ENCODE results near the gene IGF2BP3.

The IGF2BP3 gene

DNA sequence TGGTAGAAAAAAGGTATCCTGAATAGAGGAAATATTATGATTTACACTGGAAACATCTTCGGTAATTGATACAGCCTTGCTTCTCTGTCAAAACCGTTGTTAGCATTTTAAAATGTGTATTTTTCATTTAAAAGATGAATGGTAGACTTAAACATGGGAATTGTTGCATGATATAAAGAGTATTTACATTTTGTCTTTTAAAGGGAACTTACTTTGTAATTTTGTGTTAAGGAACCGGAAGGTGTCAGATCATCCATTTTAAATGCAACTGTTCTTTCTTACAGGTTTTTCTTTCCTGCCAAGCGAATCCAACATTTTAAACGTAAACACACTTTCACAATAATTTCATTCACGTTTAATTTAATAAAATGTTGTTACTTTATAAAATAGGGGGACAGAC, 1.8 kb upstream of the IGF2BP3 start:
- DNase-seq (ENCODE audit: low read depth in 2 of 2) = no peak

DNA sequence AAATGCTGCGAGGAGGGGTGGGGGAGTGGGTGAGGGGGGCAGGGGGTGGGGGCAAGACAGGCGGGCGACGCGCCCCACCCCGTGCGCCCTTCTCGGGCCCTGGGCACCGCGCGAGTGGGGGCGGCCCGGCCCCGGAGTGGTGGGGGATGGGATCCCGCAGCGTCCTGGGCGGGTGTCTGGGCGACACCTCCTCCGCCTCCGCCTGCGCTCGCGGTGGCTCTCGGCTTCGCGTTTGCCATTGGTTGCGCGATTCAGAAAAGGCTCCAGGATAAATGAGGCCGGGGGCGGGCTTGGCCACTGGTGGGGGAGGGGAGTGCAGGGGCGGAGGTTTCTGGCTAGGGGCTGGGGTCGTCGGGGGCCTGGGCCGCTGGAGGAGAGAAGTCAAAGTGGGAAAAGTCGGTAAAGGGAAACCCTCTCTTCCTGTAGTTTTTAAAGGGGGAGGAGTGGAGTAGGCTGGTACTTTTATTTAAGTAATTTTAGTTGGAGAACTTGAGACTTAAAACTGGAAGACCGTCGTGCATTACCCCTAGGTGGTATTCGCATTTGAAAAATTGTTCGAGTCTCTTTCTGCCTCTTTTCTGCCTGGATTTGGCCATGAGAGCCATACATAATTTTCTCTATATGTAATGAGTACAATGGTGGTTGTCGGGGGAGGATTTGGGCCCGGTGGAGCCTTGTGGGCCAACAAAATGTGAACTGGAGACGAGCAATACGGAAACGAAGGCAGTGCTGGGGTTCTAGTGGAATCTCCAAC, 992 bp upstream of the IGF2BP3 start:
- no peak for DNase-seq (ENCODE audit: low read depth in 2 of 2)

DNA sequence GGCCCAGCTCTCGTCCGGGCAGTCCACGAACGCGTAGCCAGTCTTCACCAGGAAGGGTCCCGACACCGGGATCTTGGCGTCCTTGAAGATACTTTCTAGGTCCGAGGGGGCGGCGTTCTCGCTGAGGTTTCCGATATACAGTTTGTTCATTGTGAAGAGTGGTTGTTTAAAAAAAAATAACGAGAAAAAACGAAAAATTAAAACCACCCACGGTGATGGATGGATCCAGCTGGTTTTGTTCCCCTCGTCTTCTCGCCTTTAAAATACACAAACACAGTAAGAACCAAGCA, 385 bp downstream of the IGF2BP3 start:
- DNase-seq (ENCODE audit: low read depth in 2 of 2) = no peak

DNA sequence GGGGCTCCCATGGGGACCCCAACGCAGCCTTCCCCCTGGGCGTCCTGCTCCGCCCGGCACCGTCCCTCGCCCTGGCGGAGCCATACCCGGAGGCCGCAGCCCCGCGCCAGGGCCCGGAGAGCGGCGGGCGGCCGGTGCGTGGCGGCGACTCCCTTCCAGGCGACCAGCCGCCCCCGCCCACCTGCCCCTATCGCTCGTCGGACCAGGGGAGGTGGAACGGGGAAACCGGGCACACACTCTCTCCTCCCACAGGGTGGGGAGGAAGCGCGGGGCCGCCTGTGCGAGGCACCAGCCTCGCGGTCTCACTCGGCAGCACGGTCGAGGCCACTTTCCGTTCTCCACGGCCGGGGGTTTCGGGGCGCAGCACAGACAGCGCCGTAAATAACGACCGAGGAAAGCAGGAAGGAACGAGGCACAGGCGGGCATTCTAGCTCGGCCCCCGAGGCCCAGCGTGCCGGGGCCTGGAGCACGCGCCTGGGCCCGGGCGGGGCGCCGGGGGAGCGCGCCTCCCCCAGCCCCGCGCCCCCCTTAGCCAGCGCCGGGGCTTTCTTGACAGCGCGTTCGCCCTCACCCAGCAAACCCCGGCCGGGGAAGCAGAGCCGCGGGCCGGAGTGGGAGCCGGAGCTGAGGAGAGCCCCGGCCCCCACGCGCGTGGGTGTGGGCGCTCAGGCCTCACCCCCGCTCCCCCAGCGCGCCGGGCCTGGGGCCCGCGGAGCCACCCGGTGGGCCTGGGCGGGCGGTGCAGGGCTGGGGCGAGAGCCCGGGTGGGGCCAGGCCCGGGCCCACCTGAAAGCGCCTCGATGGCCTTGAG, 936 bp downstream of the IGF2BP3 start:
- no peak for DNase-seq (ENCODE audit: low read depth in 2 of 2)

DNA sequence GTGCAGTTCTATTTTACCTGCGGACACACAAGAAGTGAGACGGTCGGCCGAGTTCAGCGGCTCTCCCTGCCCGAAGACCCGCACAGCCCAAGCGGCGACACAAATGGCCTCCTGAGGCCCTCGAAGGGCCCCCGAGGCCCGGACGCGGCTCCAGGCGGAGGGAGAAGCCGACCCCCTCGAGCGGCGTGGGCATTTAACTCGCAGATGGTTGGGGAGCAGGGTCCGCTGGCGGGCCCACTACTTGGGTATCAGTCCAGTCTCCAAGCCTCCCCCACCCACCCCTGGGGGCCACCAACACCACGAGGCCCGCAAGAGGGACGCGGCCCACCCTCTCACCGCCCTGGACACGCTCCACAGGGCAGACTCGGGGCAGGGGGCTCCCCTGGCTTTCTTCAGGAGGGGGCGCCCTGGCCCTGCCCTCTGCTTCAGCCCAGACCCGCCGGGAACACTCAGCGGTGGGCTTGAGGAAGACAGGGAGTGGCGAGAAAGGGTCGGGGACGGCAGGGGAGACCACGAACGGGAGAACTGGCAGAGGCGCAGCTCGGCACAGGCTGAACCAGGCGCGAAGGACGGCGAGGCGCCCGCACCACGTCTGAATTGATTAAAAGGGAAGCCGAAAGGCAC, 1.7 kb downstream of the IGF2BP3 start:
- no peak for DNase-seq (ENCODE audit: low read depth in 2 of 2)

DNA sequence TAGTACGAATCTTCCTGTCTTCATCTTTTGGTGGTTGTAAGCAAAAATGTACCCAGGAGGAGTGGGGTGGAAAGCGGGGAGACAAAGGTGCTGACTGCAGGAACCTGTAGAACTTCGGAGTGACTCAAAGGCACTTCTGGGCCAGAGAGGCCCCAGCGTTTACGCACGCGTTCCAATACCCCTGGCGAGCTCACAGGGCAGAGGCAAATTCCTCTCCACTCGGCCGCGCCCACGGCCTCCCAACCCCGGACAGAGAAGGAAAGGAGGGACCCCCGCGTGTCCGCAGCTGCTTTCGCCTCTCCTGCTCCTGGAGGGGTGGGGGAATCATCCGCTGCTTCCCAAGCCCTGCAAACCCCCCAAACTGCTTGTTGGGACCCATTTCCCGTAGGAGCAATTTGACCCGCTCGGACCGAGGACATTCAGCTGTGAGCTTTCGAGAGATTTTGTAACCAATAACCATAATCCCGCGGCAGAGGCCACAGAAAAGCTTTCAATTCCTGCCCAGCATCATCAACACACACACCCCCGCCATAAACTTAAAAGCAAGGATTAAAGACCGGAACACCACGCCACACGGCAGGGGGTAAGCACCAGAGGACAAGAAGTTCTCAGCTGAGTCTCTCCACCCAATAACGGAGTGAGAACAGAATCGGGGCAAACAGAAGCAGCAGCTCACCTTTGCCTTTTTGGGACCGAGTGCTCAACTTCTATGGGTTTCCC, 2.3 kb downstream of the IGF2BP3 start:
- DNase-seq (ENCODE audit: low read depth in 2 of 2) = no peak

DNA sequence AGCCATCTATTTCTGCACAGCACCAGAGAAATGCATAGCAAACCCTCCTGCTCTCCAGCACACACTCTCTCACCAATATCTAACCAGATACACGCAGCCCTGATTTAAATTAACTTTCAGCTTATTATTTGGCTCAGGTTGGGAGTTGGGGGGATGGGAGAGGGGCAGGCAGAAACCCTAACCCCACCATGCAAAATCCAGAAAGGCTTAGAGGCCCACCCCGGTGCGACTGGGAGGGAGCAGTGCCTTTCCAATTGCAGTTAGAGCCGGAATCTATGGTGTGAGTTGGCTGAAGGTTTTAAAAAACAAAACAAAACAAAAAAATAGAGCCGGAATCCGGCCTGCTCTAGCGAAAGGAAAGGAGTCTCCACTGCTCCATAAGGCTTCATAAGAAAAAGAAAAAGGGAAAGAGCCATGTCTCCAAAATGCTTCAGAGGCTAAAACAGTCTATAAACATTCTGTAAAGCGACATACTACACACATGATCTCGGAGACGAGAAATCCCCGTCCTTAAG, 2.9 kb downstream of the IGF2BP3 start:
- DNase-seq (ENCODE audit: low read depth in 2 of 2) = no peak

DNA sequence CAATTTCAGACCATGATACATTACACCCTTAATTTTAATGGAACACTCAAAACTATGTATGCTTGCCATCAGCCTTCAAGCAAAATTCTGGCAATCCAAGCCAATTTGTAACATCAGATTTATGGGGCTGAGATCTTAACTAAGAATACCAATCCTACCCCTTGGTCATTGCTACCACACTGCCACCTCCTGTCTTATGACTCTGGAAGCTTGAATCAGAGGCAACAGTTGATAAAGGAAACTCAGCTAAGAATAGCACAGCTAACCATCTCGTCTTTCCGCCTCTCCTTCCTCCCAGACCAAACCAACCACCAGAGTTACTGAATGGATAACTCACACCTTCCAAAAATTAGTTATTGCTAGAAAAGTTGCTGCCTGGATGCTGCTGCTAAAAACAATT, 7.4 kb downstream of the IGF2BP3 start:
- no peak for DNase-seq (ENCODE audit: low read depth in 2 of 2)

DNA sequence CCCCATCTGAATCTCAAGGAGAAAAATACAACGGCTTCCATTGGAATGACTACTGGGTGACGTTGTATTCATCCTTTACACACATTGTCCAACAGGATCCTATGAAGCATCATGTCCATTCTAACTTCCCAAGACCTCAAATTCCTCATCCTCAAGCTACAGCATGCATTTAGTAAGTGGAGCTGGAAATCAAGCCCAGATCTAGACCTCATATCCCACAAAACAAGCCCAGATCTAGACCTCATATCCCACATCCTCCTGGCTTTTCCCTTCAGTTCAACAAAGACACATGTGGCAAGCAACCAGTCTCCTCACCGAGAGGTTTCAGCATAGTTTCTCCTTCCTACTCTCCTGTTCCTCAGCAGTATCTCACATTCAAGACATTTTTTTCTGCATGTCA, 12.2 kb downstream of the IGF2BP3 start:
- no peak for DNase-seq (ENCODE audit: low read depth in 2 of 2)

DNA sequence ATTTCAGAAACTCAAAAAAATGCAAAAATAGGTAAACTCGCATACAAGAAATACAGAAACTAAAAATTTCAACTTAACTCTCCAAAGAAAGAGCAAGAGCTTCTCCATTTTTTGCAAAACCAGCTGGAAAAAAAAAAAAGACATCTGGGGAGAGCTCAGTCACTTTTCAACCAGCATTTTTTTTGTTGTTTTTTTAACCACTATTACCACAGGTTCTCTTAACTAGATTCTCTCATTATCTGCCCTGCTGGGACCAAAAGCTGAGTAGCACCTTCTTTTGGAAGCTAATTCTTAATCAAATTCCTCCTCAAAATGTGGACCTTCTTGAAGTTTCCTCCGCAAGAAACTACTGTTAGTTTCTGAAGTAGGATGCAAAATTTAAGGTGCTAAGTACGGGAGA, 14.2 kb downstream of the IGF2BP3 start:
- no peak for DNase-seq (ENCODE audit: low read depth in 2 of 2)

DNA sequence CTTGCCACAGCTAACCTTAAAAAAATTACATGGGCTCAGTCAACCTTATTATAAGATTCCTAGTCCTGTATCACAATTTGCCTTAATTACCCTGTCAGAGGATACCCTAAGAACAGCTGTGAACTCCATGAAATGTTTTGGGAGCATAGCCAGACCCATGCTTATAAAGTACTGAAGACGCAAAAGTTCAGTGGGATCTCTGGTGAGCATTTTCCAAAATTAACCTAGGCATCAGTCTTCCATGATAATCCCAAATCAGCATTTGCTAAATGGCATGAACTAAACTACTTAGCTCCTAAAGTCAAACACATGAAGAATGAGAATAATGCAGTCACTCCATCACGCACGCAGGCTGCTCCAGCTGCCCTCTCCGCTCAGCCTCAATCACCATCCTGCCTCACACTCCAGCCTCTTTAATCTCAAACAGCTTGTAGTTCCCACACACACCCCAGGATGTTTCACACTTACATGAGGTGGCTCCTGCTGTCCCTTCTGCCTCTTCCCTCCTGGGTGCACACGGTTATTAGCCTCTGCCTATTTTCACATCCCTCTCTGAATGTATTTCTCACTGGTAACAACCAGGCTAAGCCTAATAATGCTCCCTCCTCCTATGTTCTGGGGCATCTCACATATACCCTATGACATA, 15.3 kb downstream of the IGF2BP3 start:
- no peak for DNase-seq (ENCODE audit: low read depth in 2 of 2)

DNA sequence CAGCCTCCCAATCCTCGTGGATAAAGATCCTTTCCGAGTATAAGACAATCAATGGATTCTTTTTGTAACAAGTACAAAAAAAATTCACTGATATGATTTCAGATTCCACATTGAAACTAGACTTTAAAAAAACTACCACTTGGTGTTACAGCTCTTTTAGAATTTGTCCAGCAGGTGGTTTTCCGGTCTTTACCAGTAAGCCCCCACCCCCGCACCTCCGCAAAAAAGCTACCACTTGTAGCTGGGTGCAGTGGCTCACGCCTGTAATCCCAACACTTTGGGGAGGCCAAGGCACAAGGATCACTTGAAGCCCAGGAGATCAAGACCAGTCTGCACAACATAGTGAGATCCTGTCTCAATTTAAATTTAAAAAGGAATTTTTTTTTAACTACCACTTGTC, 19.8 kb downstream of the IGF2BP3 start:
- DNase-seq (ENCODE audit: low read depth in 2 of 2) = no peak

DNA sequence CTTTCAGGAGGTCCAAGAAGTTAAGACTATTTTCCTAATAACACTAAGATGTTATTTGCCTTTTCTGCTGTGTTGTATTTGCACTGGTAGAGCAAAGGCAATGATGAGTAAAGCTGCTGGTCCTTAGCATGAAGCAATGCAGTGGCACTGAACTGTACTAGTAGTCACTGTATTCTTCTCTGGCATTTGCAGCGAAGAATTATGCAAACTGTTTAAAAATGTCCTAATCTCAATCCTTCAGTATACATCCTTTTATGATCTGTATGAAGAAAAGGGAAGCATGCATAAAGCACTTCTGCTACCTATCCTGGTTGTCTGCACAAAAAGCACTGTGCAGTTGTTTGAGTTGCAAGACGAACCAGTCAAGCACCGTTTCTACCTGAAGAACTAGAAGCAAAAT, 20.4 kb downstream of the IGF2BP3 start:
- DNase-seq (ENCODE audit: low read depth in 2 of 2) = no peak

DNA sequence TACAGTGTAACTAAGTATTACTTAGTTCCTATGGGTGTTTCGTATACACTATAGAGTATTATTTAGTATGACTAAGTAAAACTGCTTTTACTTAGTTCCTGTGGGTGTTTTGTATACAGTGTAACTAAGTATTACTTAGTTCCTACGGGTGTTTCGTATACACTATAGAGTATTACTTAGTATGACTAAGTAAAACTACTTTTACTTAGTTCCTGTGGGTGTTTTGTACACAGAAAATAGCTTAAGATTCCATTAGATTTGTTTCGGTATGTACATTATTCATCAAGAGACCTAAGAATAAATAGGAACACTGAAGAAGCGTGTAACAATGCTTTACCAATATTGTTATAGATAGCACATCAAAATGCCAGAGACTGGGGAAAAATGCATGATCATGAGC, 25.0 kb downstream of the IGF2BP3 start:
- DNase-seq (ENCODE audit: low read depth in 2 of 2) = no peak

DNA sequence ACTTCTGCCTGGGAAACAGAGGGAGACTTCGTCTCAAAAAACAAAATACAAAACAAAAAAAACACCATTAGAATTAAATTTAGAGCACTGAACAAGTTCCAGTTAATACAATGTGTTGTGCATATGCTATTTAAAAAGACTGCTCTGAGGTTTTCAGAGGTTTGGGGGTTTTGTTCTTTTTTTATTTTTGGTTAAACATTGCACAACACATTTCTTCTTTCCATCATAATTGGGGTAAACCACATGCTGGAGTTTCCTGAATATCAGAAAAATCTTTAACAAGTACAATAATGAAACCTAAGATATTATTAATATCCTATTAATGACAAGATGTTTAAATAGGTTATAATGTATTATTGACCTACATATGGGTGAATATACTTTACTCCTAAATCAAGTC, 26.3 kb downstream of the IGF2BP3 start:
- no peak for DNase-seq (ENCODE audit: low read depth in 2 of 2)

DNA sequence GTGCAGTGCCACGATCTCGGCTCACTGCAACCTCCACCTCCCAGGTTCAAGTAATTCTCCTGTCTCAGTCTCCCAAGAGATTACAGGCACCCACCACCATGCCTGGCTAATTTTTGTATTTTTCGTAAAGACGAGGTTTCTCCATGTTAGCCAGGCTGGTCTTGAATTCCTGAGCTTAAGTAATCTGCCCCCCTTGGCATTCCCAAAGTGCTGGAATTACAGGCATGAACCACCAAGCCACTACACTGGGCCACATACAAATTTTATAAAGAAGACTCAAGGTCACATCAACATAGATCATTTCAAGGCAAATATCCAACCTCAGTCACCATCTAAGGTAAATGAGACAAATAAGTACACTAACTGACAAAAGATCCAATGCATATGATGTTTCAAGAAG, 32.1 kb downstream of the IGF2BP3 start:
- no peak for DNase-seq (ENCODE audit: low read depth in 2 of 2)

DNA sequence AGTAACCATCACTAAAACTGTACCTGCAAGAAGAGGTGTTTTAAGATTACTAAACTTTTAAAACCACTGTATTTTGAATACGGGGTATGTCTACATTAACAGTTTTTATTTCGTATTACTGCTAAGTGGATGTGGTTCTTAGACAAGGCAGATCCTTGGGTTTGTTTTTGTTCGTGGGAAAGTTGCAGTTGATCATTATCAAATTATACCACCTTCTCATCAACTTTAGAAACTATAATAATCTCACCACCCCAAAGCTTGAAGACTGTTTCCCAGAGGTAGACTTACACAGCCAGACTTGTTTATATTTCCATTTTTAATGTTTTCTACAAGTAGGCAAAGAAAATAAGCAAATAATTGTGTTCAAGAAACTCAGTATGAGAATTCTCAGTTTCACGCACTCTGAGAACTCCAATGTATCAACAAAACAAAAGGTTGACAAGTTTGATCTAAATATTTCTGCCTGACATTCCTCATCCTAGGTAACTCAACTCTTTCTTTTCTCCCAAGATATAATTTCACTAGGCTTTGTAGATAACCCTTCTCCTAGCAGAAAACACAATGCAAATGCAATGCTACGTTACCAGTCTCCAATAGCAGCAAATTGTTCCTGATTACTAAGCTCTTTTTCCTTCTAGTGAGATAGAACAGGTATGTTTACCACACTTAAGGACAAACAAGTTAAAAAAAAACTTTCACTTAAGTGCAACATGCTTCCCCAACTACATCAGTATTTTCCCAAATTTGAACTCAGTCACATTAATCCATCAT, 36.0 kb downstream of the IGF2BP3 start:
- DNase-seq (ENCODE audit: low read depth in 2 of 2) = no peak

DNA sequence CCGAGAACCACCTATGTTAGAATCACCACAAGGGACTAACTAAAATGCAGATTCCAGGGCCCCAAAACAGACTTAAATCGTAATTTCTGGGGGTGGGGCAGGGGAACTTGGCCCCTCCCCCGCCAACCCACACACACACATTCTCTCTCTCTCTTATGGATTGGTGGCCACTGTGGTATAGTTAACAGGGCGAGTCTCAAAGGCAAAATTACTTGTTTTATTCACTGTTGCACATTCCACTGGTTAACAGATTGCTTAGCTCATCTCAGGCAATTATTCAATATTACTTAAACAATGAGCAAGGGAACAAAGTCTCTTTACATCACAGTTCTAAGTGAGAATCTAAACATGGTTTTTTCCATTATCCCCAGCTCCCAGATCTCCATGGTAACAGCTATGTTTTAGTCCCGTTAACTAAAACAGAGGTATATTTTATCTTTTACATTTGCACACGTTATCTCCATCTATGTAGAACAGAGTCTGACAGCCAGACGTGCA, 38.5 kb downstream of the IGF2BP3 start:
- no peak for DNase-seq (ENCODE audit: low read depth in 2 of 2)

DNA sequence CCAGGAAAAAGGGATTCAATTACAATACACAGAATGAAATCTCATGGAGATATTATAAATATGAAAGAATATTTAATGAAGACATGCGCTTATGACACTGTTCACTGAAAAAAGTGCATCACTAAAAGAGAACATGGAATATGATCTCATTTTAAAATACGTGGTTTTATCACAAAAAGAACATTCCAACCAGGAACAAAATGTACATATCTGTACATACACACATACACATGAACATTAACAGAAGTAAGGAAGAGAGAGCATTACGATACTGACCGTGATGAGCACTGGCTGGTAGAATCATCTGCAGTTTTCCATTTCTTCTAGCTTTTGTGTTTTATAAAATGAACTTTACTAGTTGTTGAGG, 39.4 kb downstream of the IGF2BP3 start:
- DNase-seq (ENCODE audit: low read depth in 2 of 2) = no peak

DNA sequence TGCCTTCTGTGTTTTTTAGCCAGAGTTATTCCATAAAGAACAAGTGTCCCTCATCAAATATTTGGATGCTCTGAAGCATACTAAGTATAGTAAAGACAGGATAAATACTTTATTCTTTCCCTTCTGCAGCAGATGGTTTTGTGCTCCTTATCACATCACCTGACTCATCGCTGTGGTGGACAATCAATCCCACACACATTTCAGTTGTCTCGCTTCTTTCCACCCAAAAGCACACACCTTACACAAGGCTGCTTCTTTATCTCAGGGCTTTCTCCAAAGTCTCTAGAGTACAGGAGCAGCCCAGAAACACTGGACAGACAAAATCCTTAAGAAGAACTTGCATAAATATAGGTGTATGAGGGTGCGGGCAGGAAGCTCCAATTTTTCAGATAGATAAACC, 43.4 kb downstream of the IGF2BP3 start:
- no peak for DNase-seq (ENCODE audit: low read depth in 2 of 2)

DNA sequence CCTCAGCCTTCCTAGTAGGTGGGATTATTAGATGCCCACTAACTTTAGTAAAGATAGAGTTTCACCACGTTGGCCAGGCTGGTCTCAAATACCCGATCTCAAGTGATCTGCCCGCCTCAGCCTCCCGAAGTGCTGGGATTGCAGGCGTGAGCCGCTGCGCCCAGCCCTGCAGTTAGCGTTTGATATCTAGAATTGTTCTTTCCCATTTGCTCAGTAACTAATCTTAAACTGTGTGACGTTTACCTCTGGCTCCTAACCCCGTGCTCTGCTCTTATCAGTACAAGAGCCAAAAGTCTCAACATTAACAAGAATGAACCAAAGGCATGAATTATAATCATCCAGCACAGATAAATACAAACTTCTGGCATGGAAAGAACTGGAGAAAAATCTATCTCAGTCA, 47.4 kb downstream of the IGF2BP3 start:
- DNase-seq (ENCODE audit: low read depth in 2 of 2) = no peak

Data from stimulated activated CD8-positive, alpha-beta memory T cell treated with anti-CD3 and anti-CD28 coated beads, Interleukin-15, amount 100 ng/mL, for 4 hours (primary cell).